Activated gamma-delta T cell treated with anti-CD3 and anti-CD28 coated beads, Interleukin-2, amount 50 U/mL, for 16 hours (primary cell): ENCODE measurements around the gene CEND1.

Experiments used
- DNase-seq: peaks from one replicate; pipeline ENCODE4 v3.0.0-alpha.2; 2020; ENCODE audit warnings: low read depth

The CEND1 gene

DNA sequence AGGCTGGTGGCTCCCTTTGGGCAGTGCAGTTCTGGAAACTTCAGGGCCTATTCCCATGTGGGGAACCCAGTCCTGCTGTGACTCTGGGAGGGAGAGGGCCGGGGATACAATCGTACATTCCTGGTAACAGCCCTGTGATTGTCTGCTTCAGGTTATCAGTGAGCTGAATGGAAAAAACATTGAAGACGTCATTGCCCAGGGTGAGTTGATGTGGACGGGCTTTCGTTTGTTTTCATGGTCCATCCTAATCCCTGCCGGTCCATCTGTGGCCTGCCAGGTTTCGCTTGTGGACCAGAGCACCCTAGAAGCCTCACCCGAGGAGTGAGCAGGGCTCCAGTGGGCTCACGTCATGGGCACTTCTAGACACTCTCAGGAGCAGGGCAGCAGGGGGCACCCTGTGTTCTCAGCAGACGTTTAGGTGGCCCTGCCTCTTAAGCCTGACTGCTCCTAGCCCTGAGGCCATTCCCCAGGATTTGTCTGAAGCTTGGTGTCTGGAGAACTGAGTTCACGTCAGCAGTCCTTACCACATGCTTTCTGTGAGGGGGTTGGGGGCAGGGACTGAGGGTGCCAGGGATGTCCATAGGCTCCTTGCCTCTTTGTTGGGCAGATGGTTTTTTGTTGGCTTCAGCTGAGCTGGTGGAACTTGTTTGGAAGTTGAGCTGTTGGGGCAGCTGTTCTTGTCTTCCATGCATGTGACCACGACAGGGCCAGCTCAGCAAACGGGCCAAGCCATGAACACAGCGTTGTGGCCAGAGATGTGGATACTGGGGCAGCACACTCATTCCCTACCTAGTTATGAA is 21.8 kb upstream of the CEND1 start:
- DNase-seq: no peak

DNA sequence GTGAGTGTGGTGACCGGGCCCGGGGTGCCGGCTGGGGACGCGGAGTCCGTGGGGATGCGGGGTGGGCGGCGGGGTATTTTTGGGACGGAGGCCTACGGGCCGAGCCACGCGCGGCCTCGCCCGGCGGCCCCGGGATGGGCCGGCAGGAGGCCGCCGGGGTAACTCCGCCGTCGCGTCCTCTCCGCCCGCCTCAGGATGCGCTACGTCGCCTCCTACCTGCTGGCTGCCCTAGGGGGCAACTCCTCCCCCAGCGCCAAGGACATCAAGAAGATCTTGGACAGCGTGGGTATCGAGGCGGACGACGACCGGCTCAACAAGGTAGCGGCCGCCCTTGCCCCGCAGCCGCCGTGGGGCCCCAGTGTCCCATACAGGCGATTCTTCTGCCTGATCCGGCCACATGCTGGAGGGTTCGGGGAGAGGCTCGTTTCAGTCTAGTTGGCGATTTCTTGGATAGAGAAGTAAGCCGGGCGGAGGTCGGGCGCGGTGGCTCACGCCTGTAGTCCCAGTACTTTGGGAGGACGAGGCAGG is 20.2 kb upstream of the CEND1 start:
- DNase-seq: no peak

DNA sequence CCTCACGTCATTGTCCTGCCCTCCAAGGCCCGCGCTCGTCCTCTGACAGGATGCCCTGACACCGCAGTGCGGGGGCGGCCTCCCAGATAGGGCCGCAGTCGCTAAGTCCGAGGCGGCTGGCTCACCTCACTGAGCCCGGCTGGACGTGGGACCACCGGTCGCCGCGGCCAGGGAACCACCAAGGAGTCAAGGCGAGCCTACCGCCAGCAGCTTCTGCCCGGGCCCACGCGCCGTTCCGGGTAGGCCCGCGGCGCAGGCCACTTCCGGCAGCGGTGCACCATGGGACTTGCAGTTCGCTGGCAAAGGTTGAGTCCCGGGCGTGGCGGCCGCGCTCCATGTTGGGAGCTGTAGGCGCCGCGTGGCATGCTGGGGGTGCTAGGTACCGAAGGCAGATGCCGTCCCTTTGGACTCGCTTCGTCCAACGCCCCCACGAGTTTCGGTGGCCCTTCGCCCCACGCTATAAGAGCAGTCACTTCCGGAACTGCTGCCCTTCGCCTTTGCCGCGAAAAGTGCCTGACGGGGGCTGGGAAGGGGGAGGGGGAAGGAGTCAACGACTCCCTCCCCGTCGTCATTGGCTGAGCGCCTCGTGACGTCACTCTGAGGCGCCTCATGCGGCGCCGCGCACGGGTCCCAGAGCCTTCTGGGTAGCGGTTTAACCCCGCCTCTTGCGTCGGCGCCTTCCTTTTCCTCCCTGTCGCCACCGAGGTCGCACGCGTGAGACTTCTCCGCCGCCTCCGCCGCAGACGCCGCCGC is 19.6 kb upstream of the CEND1 start, which contains the start of gene RPLP2:
Gene RPLP2, plus strand, starts transcription at position 681 of the 753 bp plus-strand sequence. CDS start 268 bp downstream, outside the sequence.
- peak; percentile 96 for DNase-seq

DNA sequence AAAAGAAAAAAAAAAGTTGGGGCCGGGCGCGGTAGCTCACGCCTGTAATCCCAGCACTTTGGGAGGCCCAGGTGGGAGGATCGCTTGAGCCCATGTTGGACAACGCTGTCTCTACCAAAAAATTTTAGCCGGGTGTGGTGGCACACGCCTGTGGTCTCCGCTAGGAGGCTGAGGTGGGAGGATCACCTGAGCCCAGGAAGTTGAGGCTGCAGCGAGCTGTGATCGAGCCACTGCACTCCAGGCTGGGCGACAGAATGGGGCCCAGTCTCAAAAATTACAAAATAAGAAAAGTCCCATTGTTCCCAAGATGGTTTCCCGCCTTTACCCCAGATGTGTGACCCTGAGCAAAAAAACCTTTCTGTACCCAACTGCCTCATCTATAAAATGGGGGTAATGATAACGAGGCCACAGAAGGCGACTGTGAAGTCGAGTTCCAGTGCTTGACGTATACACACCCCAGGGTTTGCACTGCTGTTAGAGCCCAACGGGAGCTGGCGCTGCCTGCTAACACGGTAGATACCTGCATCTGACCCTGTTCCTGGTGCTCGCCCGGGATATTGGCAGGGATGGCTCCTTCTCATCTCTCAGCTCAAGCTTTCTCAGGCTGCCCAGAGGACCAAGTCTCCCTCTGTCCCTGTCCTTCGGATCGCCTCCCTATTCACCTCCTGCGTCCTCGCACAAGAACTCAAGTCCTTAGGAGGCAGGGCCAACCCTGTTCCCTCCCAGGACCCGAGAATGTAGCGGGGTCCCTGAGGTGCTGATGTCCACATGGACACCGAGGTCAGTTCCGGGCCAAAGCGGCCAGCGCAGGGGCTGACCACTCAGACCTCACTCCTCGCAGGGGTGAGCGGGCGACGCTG is 18.8 kb upstream of the CEND1 start:
- DNase-seq: no peak

DNA sequence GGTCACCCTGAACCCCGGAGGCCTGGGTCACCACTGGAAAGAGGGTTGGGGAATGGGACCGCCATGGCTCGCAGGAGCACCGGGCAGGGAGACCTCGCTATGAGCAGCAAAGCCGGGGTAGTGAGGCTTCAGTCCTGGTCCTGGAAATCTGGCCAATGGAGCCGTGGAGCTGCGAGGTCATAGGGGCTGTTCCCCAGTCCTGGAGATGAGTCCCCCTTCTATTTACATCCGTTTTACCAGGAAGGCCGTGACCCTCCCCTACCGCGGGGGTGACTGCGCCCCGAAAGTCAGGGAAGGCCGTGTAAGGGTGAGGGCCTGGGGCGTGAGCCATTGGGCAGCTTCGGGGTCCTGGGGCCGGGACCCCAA is 14.7 kb upstream of the CEND1 start:
- DNase-seq: no peak

DNA sequence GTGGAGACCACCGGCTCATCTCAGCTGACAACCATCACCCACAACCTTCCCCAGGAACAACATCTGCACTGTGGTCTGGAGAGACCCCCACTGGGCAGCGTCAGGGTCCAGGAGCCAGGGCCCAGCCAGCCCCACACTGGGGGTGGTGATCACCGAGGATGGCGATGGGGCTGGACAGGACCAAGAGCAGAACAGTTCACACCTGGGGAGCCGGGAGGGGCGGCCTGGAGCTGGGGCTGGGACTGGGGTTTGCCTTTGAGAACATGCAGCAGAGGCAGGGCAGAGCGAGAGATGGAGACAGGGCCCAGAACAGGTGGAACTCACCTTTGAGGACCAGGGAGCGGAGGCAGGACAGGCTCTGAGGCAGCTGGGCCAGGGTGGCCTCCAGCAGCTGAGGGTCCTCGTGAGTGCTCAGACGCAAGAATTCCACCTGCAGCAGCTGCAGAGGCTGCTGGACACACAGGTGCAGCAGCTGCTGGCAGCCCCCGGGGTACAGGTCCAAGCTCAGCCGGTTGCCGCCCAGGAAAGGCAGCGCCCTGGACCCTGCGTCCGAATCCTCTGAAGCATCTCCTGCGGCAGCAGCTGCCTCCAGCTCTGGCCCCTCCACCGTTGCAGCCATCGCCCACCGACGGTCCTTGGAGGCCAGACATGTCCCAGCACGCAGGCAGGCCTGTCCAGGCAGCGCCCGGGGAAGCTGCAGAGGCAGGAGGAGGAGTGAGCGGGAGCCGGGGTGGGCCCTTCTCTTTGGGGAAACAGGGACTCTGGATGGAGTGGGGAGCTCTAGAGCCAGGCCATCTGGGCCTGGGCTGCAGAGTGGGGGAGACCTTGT is 14.1 kb upstream of the CEND1 start:
- DNase-seq: no peak

DNA sequence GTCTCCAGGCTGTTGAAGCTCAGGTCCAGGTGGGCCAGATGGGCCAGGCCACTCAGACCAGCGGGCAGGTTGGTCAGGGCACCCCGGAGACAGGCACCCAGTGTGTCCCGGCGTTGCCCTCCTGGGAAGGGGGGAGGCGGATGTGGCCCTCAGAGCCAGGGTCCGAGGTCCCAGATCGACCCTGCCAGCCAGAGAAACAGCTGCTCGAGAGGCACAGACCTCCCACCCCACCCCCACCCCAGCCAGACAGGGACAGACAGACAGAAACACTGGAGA is 13.5 kb upstream of the CEND1 start:
- DNase-seq: no peak

DNA sequence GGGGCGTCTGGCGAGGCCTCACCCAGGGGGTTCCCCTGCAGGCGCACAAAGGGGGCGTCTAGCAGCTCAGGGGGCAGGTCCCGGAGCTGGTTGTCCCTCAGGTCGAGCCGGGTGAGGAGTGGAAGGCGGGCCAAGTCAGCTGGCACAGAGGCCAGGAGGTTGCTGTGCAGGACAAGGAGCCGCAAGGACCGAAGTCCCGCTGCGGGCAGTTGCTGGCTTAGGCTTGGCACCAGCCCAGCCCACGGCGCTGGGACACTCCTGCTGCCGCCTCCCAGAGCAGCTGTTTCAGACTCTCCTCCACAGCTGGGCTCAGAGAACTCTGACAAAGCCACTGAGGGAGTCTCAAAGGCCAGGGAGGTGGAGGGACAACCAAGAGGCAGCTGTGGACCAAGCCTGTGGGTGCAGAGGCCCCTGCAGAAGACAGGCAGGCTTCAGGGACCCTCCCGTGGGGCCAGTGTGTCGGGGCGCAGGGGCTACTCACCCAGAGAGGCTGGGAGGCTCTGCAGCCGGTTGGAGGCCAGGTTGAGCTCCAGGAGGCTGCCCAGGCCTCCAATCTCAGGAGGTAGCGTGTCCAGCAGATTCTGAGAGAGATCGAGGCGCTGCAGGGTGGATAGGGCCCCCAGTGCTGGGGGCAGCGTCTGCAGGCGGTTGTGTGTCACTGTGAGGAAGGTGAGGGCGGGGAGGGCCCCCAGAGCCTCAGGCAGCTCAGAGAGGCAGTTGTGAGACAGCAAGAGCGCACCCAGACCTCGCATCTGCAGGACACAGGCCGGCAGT is 13.0 kb upstream of the CEND1 start:
- no peak for DNase-seq

DNA sequence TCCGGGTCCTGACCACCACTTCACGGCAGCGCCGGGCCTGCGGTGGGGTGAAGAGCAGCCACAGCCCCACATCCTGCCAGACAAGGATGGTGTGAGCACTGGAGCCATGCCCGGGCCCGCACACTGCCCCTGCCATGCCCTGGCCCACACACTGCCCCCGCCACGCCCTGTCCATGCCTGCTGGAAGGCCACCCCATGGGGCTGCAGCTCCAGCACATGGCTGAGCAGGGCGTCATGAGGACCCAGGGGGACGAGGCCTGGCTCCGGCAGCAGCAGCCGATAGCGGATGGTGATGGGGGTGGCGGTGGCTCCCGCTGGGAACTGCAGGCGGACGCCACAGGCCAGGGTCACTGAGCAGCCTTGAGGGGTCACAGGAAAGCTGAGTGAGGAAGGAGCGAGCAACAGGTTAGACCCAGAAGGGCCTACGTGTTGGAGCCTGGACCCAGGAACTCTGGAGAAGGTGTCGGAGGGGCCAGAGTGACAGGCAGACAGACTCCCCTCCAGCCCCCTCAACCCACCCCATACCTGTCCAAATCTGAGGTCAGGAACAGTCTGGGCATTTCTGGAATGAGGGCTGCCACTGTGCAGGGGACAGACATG is 12.2 kb upstream of the CEND1 start:
- DNase-seq: no peak

DNA sequence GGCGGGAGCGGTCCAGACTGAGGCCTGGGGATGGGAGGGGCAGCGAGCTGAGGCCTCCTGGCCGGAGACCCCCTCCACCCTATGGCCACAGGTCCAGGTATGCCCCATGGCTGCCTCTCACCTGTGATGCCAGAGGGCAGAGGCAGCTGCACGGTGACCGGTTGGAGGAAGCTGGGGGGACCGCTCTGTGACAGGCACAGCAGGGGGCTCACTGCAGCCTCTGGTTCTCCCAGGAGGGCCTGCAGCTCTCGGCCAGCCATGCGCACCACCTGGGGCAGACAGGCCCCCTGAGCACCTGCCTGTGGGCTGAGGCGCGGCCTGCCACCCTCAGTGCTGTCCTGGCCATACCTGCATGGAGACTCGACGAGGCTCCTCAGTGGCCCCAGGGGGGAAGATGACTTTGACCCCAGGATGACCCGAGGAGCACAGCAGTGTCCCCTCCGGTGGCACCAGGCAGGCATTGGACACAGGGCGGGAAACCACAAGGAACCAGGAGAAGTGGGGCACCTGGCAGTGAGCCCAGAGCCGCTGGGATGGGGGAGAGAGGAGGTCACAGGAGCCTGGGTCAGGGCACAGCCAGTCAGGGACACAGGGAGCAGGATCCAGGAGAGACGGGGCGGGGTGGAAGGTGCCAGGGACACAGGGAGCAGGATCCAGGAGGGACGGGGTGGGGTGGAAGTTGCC is 11.3 kb upstream of the CEND1 start:
- no peak for DNase-seq

DNA sequence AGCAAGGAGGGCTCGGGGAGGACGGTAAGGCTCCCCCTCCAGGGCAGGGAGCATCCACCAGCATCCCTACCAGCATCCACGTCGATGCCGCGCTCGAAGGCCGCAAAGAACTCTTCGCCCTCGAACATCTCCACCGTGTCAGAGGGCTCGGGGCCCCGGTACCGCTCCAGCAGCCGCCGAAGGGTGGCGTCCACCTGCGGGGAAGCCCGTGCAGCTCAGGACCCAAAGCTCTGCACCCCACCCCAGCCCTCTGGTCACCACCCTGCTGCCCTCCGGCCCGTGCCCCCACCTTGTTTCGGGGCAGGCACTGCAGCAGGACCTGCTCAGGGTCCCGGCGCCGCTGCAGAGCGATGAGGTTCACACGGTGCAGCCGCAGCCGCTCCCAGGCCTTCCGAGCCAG is 10.6 kb upstream of the CEND1 start:
- DNase-seq: no peak

DNA sequence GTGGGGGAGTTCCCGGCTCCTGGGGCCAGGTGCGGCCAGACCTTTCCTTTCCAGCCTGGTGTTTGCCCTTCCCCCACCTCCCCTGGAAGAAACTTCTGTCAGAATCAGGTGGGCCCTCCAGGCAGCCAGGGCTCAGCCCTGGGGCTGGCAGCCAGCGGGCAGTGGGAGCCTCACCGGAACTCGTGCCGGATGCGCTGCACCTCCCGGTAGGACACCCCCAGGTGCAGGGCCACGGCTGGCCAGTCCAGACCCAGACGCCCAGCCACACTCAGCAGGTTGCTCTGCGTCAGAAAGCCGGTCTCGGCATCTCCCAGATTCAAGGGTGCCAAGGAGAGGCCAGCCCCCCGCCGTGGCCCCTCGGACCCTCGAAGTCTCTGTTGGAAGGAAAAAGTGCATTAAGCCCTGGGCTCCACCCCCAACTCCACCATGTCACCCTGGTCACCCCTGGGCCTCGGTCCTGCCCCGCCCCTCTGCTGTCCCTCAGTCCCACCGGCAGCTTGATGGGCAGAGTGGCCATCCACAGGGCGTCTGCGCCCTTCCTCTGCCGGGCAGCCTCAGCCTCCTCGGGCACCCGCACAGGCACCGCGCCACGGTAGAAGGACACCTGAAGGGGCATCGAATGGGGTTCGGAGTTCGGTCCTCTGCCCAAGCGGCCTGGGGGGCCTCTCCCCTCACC is 9.9 kb upstream of the CEND1 start:
- DNase-seq: no peak

DNA sequence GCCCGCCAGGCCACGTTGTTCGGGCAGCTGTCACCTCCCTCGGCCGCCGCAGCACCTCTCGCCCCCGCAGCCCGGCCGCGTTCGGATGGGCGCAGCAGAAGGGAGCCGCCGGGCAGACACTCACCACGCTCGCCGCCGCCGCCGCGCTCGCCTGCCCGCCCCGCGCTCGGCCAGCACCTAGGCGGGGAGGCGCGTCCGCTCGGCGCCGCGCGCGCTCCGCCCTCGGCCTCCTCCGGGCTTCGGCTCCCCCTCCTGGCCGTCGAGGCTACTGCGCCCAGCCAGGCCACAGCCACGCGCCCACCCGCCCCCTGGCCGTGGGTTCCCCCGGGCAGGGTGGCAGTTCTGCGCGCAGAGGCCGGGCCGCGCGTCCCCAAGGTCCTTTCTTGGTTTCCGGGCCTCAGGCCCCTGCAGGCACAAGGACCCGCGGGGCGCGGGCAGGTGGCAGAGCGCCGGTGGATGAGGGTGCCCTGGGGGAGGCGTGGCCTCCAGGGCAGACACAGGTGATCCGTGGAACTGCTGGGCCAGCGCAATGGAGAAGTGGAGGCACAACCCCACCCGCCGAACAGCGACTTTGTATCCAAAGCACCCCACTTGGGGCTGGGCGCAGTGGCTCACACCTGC is 8.3 kb upstream of the CEND1 start, which contains the start of gene SLC25A22:
Gene SLC25A22, minus strand, starts transcription at position 189 of the 621 bp plus-strand sequence. CDS start 3,275 bp downstream, outside the sequence.
- peak; percentile 76 for DNase-seq

DNA sequence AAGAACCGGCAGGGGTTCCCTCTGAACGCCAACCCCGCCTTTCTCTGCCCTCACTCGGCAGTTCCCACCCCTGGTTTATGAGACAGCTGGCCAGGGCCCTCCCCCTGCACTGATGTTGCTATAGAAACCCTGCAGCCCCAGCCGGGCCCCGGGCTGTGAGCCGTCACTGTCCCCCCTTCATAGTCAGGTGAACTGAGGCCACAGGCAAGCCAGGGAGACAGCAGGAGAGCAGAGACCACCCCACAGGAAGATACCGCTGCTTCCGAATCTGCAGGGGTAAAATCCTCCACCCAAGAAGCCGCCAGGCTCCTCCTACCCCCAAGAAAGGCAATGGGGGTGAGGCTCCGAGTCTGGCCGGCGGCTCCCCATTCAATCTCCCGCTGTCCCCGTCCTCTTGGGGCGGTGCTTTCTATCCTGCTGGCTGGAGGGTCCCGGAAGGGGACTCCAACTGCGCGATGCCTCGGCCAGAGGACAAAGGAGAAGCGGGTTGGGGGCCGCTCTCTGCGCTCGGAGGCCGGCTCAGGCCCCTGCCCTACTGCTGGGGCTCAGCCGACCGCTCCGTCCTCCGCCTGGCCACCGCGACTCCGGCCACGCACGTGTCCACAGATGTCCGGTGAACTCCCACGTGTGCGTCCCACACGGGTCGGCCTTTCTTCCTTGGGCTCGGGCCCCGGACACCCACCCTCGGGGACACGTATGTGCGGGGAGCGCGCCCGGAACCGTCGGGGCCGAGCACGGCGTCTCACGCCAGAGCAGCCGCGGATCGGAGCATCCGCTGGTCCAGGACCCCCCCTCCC is 7.6 kb upstream of the CEND1 start:
- DNase-seq: peak; percentile 70

DNA sequence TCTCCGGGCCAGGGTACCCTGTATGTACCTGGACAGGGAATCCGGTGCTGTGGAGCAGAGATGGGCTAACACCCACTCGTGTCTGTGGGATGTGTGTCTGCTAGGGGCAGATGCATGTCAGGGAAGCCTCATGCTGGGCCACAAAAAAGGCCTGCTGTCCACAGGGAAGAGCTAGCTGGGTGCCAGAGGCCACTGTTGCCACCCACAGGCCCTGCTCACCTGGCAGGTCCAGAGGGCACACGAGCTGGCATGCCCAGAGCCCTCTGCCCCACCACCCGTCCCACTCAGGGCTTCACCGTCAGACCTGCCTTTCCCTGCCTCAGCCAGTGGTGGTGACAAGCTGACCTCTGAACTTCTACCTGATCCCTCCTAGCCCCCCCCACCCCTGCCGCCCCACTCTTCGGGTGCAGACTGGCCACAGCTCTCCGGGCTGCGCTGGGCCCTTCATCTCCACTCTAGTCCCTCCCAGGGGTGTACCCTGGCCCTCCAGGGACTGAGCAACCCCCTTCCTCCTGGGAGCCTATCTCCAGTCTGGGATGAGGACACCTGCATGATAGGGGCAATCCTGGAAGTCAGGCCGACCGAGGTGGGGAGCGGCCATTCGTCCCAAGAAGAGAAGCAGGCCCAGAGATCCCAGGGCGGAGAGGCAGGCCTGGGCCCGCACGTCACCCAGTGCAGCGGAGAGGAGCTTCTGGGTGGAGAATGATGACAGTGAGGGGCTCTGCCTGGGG is 6.8 kb upstream of the CEND1 start:
- no peak for DNase-seq

DNA sequence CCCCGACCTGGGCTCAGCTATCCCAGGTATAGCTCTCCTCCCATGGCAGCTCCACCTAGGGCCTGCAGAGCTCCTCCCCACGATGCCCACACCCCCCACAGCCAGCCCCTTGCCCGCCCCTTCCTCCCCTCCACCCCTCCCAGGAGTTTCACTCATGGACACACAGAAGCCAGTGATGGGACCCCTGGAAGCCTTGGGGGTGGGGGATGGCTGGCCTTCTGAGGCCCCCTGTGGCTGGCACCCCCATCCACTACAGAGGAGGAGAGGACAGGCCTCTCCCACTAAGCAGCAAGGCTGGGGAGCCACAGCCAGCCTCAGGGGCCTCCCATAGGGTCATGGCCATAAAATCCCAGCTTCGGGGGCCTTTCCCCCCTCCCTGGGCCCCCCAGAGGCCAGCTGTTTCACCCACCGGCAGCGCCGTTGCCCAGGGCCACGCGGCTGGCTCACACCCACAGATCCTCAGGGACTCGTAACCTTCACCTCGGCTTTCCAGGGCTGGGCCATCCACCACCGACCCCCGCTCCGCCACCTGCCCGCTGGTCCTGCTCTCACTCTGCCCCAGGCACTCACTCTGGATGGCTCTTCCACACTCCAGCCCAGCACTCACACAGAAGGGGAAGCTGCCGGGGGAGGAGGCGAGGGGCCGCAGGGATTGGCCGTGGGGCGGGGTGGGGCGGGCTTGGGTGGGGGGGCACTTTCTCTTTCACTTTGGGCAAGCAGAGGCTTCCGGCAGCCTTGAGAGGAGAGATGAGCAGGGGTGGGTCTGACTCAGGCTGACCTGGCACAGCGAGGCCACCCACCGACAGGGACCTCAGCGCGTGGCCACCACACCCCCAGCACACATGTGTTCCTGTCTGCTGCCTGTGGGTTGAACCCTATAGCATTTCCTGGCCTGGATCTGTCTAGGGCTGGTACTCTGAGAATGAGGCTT is 6.0 kb upstream of the CEND1 start:
- peak; percentile 70 for DNase-seq
